Lower leg skin (tissue), 3 donors: ENCODE data around the gene HARS2.

Source experiments
- POLR2A ChIP-seq, 2 donors: fragments of 450-650 bp; IDR thresholded peaks; one replicate each; pipeline ENCODE4 v1.6.1; 2016 to 2017; ENCODE audit warnings: antibody characterized with exemption in 2 of 2, mild to moderate bottlenecking in 1 of 2, moderate library complexity in 1 of 2
- TF ChIP-seq, protein P1 (sequence below), 3 donors: fragments of 450-650 bp; IDR thresholded peaks; one replicate each; pipeline ENCODE4 v1.5.1; 2016; ENCODE audit warnings: antibody characterized with exemption in 3 of 3, mild to moderate bottlenecking in 3 of 3, moderate library complexity in 2 of 3

DNA sequence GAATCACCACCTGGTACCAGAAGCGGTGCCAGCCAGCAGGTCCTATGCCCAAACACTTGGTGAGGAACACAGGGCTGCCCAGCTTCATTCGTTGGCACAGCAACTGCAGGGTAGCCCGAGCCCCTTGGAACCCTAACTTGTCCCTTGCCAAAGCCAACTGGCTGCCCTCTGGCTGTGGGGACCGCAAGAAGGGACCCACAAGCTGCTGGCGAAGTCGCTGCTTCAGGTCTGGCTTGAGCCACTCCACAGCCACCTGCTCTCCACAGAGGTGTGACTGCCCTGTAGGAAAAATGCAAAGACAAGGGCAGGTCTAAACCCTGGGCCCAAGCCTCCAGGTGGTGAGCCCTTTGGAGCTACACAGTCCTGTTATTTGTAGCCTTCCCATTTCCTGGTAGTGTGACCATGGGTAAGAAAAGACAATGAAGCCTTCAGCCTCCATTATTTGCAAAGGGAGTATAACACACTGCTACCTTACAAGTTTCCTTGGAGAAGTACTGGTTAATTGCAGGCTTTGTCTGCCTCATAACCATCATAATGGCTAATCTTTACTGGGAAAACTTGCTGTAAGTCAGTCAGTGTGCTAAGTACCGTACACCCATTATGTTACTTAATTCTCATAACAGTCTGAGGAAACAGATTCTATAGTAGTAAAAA lies 19.7 kb upstream of the HARS2 start:
- TF ChIP-seq, protein P1, sequence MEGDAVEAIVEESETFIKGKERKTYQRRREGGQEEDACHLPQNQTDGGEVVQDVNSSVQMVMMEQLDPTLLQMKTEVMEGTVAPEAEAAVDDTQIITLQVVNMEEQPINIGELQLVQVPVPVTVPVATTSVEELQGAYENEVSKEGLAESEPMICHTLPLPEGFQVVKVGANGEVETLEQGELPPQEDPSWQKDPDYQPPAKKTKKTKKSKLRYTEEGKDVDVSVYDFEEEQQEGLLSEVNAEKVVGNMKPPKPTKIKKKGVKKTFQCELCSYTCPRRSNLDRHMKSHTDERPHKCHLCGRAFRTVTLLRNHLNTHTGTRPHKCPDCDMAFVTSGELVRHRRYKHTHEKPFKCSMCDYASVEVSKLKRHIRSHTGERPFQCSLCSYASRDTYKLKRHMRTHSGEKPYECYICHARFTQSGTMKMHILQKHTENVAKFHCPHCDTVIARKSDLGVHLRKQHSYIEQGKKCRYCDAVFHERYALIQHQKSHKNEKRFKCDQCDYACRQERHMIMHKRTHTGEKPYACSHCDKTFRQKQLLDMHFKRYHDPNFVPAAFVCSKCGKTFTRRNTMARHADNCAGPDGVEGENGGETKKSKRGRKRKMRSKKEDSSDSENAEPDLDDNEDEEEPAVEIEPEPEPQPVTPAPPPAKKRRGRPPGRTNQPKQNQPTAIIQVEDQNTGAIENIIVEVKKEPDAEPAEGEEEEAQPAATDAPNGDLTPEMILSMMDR (IDR thresholded peaks at IDR 0.05), result no peak
- TF ChIP-seq POLR2A (IDR thresholded peaks at IDR 0.05), result no peak
